ENCODE data around the gene DNAH7.

- no peak for TF ChIP-seq CTCF (IDR thresholded peaks at IDR 0.05)
- TF ChIP-seq POLR2A (IDR thresholded peaks at IDR 0.05) = no peak
These were observed 101.3 kb downstream of the DNAH7 start for GRCh38 chr2:195967336-195967735.
